HepG2 (cell line): ENCODE results near the gene AHCYL1.

Source experiments
- ATF7-NPFF ChIP-seq: sonication (generic); formaldehyde crosslinking; IDR thresholded peaks from 2 replicates; pipeline ENCODE4 v1.8.1; 2023; ENCODE audit warnings: mild to moderate bottlenecking, low read depth, missing genetic modification reagents, moderate library complexity
- CTCF ChIP-seq: sonication (generic); formaldehyde crosslinking; IDR thresholded peaks from 2 replicates; pipeline ENCODE4 v1.5.0; 2020; ENCODE audit warnings: mild to moderate bottlenecking, missing genetic modification reagents, moderate library complexity
- DNMT1 ChIP-seq: sonication (generic); formaldehyde crosslinking; IDR thresholded peaks from 2 replicates; pipeline ENCODE4 v1.5.1; 2020; ENCODE audit warnings: mild to moderate bottlenecking, missing genetic modification reagents
- EP300 ChIP-seq, 3 experiments: sonication (generic) in 1 of 3; formaldehyde crosslinking in 1 of 3; IDR thresholded peaks; 2 replicates each; pipeline versions ENCODE4 v1.5.1 to v1.6.1; 2011 to 2020; ENCODE audit warnings: low read depth in 2 of 3, low read length in 2 of 3, borderline replicate concordance in 1 of 3, improper control_type of control experiment in 1 of 3, mild to moderate bottlenecking in 1 of 3, missing genetic modification reagents in 1 of 3, moderate library complexity in 1 of 3
- FOXA1 ChIP-seq, 2 experiments: fragments of 450-650 bp in 1 of 2; sonication (generic) in 1 of 2; formaldehyde crosslinking in 1 of 2; IDR thresholded peaks; 2 replicates each; pipeline versions ENCODE4 v1.4.0 to v1.6.1; 2016 to 2020; ENCODE audit warnings: missing genetic modification reagents in 1 of 2
- GABPA ChIP-seq, 2 experiments: IDR thresholded peaks; 2 replicates each; pipeline ENCODE4 v1.6.1; 2011 to 2016; ENCODE audit warnings: low read depth in 2 of 2, low read length in 1 of 2, missing biosample characterization in 1 of 2, missing genetic modification characterization in 1 of 2
- HNRNPUL1 ChIP-seq: fragments of 200-400 bp; formaldehyde crosslinking; IDR thresholded peaks from 2 replicates; pipeline ENCODE4 v1.6.1; 2017; ENCODE audit warnings: low read depth, mild to moderate bottlenecking, low read length, moderate library complexity
- IRF2 ChIP-seq: IDR thresholded peaks from 2 replicates; pipeline ENCODE4 v1.6.1; 2018; ENCODE audit warnings: missing genetic modification reagents, missing compliant biosample characterization
- MAX ChIP-seq: IDR thresholded peaks from 2 replicates; pipeline ENCODE4 v1.6.1; 2012; ENCODE audit warnings: inconsistent platforms
- MXI1 ChIP-seq: IDR thresholded peaks from 3 replicates; pipeline ENCODE4 v1.6.1; 2012; ENCODE audit warnings: low read depth, low read length, inconsistent platforms, borderline replicate concordance
- RFX3 ChIP-seq: IDR thresholded peaks from 2 replicates; pipeline ENCODE4 v1.6.1; 2016; ENCODE audit warnings: missing biosample characterization, missing genetic modification reagents
- ZHX1 ChIP-seq: sonication (generic); formaldehyde crosslinking; IDR thresholded peaks from 2 replicates; pipeline ENCODE4 v1.8.1; 2022; ENCODE audit warnings: low read depth, mild to moderate bottlenecking, missing genetic modification reagents
- ZNF547 ChIP-seq: sonication (generic); formaldehyde crosslinking; IDR thresholded peaks from 2 replicates; pipeline ENCODE4 v1.5.1; 2020; ENCODE audit warnings: mild to moderate bottlenecking, missing genetic modification reagents
- ZNF652 ChIP-seq: IDR thresholded peaks from 2 replicates; pipeline ENCODE4 v1.6.1; 2016; ENCODE audit warnings: low read depth, borderline replicate concordance

GRCh38 chr1:110043016-110043415 is 58.5 kb downstream of the AHCYL1 start:
- TF ChIP-seq IRF2 (CRISPR knock-in tag) (no peak), ZNF547 (no peak), FOXA1 (IDR thresholded peaks at IDR 0.05) (no peak), FOXA1 (CRISPR knock-in tag; IDR thresholded peaks at IDR 0.05) (no peak), HNRNPUL1 (no peak), CTCF (CRISPR knock-in tag) (no peak), ZNF652 (no peak), MXI1 (no peak), MAX (no peak), ZHX1 (CRISPR knock-in tag) (no peak), DNMT1 (CRISPR knock-in tag) (no peak), ATF7-NPFF (no peak), RFX3 (CRISPR knock-in tag) (no peak), GABPA (IDR thresholded peaks at IDR 0.05; ENCODE audit: low read depth, low read length) (no peak), GABPA (CRISPR knock-in tag; IDR thresholded peaks at IDR 0.05; ENCODE audit: low read depth) (no peak), EP300 (IDR thresholded peaks at IDR 0.05; ENCODE audit: low read depth in 2 of 2, low read length in 2 of 2) (no peak), EP300 (CRISPR knock-in tag; IDR thresholded peaks at IDR 0.05; ENCODE audit: borderline replicate concordance) (no peak)
